AG04449 (cell line): ENCODE results near the gene TLX1.

Source experiments
- CTCF ChIA-PET: fragments of 350-600 bp; formaldehyde crosslinking; extraction: SDS; loops from one replicate; lab custom pipeline; 2021; ENCODE audit warnings: antibody characterized with exemption; lab: Yijun Ruan, JAX
- POLR2A ChIA-PET: fragments of 400-600, 350-600 bp; formaldehyde crosslinking; extraction: SDS; loops from one replicate; lab custom pipeline; 2020; ENCODE audit warnings: antibody characterized with exemption, inconsistent platforms; lab: Yijun Ruan, JAX
- DNase-seq: peaks from one replicate; pipeline ENCODE4 v3.0.0-alpha.2; 2010; ENCODE audit warnings: low read depth, low spot score
- H3K4me3 ChIP-seq: 2 replicates; pipeline ENCODE4 v1.5.1; 2011; ENCODE audit warnings: low read depth, mild to moderate bottlenecking, control low read depth, low read length
- CTCF ChIP-seq: IDR thresholded peaks from one replicate; pipeline ENCODE4 v1.5.1; 2011; ENCODE audit warnings: mild to moderate bottlenecking, moderate library complexity, low read length, control low read depth, inconsistent platforms; ENCODE audit not compliant: insufficient read depth; ENCODE audit errors: missing control alignments

Gene TLX1

DNA sequence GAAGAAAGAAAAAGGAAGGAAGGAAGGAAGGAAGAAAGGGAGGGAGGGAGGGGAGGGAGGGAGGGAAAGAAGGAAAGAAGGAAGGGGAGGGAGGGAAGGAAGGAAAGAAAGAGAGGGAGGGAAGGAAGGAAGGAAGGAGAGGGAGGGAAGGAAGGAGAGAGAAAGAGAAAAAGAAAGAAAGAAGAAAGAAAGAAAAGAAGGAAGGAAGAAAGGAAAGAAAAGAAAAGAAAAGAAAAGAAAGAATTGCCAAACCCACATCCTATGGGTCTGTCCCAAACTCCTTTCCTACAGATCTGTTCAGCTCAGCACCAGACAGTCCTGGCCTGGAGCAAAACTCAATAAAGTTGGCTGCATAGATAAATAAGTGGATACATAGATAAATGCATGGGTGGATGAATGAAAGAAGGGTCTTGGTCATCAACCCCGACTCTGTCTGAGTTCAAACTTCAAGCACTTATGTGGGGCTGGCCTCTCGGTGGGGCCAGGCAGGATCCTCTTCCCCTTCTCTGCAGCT, 17.2 kb upstream of the TLX1 start:
- TF ChIP-seq CTCF, result no peak
- CTCF ChIA-PET, result interaction anchor here (0.7 to 2.3 kb wide), 3 partner anchors 13 to 28 kb away, joined by 3 to 13 read pairs (median 6); no protein-coding TSS in a partner anchor
- no peak for DNase-seq
- H3K4me3 ChIP-seq, result no peak overlapping the region
- POLR2A ChIA-PET, result no interaction called here

DNA sequence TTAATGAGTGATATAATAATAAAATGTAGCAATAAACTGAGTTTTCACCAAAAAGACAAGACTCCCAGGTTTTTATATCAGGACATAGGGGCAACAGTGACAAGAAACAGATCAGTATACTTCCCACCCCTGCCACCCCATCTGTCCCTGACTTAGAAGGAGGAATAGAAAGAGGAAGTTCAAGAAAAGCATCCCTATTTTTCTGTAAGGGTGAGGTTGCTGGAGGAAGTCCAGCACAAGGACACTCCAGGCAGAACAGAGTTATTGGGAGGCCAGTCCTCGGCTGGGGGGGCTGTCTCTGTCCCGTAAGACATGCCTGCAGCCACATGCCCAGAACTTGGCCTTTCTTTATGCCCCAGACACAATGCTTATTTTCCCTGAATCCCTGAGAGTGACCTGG, 16.5 kb upstream of the TLX1 start:
- ChIA-PET POLR2A (no interaction called here), CTCF (interaction anchor here (2.2 to 2.8 kb wide), 3 partner anchors 19 to 27 kb away, joined by 6 to 19 read pairs (median 13); no protein-coding TSS in a partner anchor)
- no peak for DNase-seq
- H3K4me3 ChIP-seq, result no peak overlapping the region
- TF ChIP-seq CTCF, result no peak

DNA sequence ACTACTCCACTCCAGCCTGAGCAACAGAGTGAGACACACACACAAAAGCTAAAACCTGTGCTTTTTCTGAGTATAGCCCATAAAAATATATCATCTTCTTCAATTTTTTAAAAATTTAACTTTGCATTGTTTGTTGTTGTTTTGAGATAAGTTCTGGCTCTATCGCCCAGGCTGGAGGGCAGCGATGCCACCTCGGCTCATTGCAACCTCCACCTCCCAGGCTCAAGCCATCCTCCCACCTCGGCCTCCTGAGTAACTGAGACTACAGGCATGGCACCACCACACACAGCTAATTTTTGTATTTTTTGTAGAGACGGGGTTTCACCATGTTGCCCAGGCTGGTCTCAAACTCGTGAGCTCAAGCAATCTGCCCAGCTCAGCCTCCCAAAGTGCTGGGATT, 14.3 kb upstream of the TLX1 start:
- H3K4me3 ChIP-seq, result no peak overlapping the region
- DNase-seq, result no peak
- no peak for TF ChIP-seq CTCF
- POLR2A ChIA-PET, result no interaction called here
- CTCF ChIA-PET, result interaction anchor here (2.8 kb wide), 1 partner anchor 21 kb away, joined by 19 read pairs; no protein-coding TSS in a partner anchor

DNA sequence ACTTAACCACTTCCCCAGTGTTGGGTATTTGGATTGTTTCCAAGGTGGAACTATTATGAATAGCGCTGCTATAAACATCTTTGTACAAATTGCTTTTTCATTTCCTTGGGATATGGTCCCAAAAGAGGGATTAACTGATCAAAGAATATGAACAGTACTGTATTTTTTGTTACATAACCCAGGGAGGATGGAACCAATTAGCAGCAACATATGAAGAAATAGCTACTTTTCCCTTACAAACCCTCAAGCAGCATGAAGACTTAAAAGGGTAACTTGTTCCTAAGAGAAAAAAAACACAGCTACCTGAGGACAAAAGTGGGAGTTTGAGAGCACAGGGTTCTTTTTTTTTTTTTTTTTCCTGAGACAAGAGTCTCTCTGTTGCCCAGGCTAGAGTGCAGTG, 13.1 kb upstream of the TLX1 start:
- CTCF ChIA-PET, result interaction anchor here (0.8 to 1.5 kb wide), 6 partner anchors 22 to 76 kb away, joined by 3 to 10 read pairs (median 4); no protein-coding TSS in a partner anchor
- POLR2A ChIA-PET, result no interaction called here
- TF ChIP-seq CTCF, result no peak
- H3K4me3 ChIP-seq, result no peak overlapping the region
- DNase-seq, result no peak

- no peak for DNase-seq
- POLR2A ChIA-PET, result no interaction called here
- CTCF ChIA-PET, result interaction anchor here (0.9 to 2.4 kb wide), 3 partner anchors 18 to 21 kb away, joined by 3 to 7 read pairs (median 4); no protein-coding TSS in a partner anchor
- TF ChIP-seq CTCF, result no peak
- H3K4me3 ChIP-seq, result no peak overlapping the region
These were observed 10.6 kb upstream of the TLX1 start for GRCh38 chr10:101120520-101120883.

- H3K4me3 ChIP-seq, result peak overlapping the region; percentile 50
- ChIA-PET CTCF (interaction anchor here (0.8 to 4.6 kb wide), 5 partner anchors 18 to 28 kb away, joined by 3 to 31 read pairs (median 7); no protein-coding TSS in a partner anchor), POLR2A (no interaction called here)
- TF ChIP-seq CTCF, result no peak
- DNase-seq, result no peak
These were observed 10.0 kb upstream of the TLX1 start for GRCh38 chr10:101120884-101121653.
